ENCODE measurements around the gene L2HGDH.

DNA sequence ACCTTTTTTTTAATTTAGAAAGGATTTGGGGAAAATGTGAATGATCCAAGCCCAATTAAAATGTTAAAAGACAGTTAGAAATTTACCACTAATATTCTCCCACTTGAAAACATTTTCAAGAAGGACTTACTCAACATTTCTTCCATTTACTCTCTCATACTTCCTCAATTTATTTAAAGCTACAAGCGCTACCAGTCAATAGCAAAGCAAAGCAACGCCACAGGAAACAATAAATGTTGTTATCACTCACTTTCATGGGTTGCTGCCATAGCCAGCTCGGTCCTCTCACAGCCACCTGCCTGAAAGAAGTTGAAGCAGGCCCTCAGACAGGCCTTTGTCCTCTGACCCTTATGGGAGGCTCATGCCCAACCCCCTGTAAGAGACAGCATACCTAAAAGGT is 74.6 kb downstream of the L2HGDH start:
- TF ChIP-seq, protein P1, sequence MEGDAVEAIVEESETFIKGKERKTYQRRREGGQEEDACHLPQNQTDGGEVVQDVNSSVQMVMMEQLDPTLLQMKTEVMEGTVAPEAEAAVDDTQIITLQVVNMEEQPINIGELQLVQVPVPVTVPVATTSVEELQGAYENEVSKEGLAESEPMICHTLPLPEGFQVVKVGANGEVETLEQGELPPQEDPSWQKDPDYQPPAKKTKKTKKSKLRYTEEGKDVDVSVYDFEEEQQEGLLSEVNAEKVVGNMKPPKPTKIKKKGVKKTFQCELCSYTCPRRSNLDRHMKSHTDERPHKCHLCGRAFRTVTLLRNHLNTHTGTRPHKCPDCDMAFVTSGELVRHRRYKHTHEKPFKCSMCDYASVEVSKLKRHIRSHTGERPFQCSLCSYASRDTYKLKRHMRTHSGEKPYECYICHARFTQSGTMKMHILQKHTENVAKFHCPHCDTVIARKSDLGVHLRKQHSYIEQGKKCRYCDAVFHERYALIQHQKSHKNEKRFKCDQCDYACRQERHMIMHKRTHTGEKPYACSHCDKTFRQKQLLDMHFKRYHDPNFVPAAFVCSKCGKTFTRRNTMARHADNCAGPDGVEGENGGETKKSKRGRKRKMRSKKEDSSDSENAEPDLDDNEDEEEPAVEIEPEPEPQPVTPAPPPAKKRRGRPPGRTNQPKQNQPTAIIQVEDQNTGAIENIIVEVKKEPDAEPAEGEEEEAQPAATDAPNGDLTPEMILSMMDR (IDR thresholded peaks at IDR 0.05) = no peak
- TF ChIP-seq POLR2A (IDR thresholded peaks at IDR 0.05) = no peak
